GM23338 (cell line): Measurements from ENCODE around the gene ARPC2. TPM values are rescaled to one million over a fixed set of nuclear protein-coding genes. Genes with fewer than 3 reads are reported as not detected.

ENCODE experiments used
- ATAC-seq: fragments of 200-7000 bp; cut with Tn5 transposase; 3 replicates; pipeline ENCODE4 v1.9.1; 2020
- DNase-seq: peaks from one replicate; pipeline ENCODE4 v3.0.0-alpha.2; 2015; ENCODE audit warnings: low spot score
- H2AFZ ChIP-seq: fragments of 200-600 bp; sonication (generic); 2 replicates; pipeline ENCODE4 v1.8.0; 2016; ENCODE audit warnings: antibody characterized with exemption, mild to moderate bottlenecking, moderate library complexity
- H3F3A ChIP-seq: fragments of 200-600 bp; sonication (generic); replicated peaks from 2 replicates; pipeline ENCODE4 v1.8.0; 2017; ENCODE audit warnings: antibody characterized with exemption, mixed run types, low read depth
- H3K27ac ChIP-seq: fragments of 200-600 bp; sonication (generic); 2 replicates; pipeline ENCODE4 v1.6.1; 2016; ENCODE audit warnings: low read depth
- H3K27me3 ChIP-seq: fragments of 200-600 bp; sonication (generic); 2 replicates; pipeline ENCODE4 v1.8.0; 2016; ENCODE audit warnings: mild to moderate bottlenecking, mixed run types, moderate library complexity; ENCODE audit not compliant: insufficient read depth
- H3K36me3 ChIP-seq: fragments of 200-600 bp; sonication (generic); 2 replicates; pipeline ENCODE4 v1.8.0; 2016; ENCODE audit warnings: mild to moderate bottlenecking; ENCODE audit not compliant: insufficient read depth
- H3K4me1 ChIP-seq: fragments of 200-600 bp; sonication (generic); 2 replicates; pipeline ENCODE4 v1.8.0; 2016; ENCODE audit warnings: mild to moderate bottlenecking, moderate library complexity; ENCODE audit not compliant: insufficient read depth
- H3K4me2 ChIP-seq: fragments of 200-600 bp; sonication (generic); 2 replicates; pipeline ENCODE4 v1.7.1; 2017; ENCODE audit warnings: mixed run types
- H3K4me3 ChIP-seq: fragments of 200-600 bp; sonication (generic); 2 replicates; pipeline ENCODE4 v1.6.1; 2016; ENCODE audit warnings: mixed run types
- H3K79me2 ChIP-seq: fragments of 200-600 bp; sonication (generic); replicated peaks from 2 replicates; pipeline ENCODE4 v1.8.0; 2017; ENCODE audit warnings: mild to moderate bottlenecking; ENCODE audit not compliant: insufficient read depth
- H3K9me2 ChIP-seq: fragments of 200-600 bp; sonication (generic); 2 replicates; pipeline ENCODE4 v1.8.0; 2017; ENCODE audit not compliant: insufficient read depth
- H4K20me1 ChIP-seq: fragments of 200-600 bp; sonication (generic); replicated peaks from 2 replicates; pipeline ENCODE4 v1.8.0; 2017; ENCODE audit warnings: mild to moderate bottlenecking; ENCODE audit not compliant: insufficient read depth
- H3K27ac Mint-ChIP-seq: 2 replicates; pipeline ENCODE4 v1.8.0; 2020; ENCODE audit warnings: inconsistent platforms, mild to moderate bottlenecking, moderate library complexity, mixed read lengths
- H3K27me3 Mint-ChIP-seq: 3 replicates; pipeline ENCODE4 v1.8.0; 2022; ENCODE audit warnings: low read depth, mild to moderate bottlenecking, moderate library complexity, mixed read lengths, inconsistent platforms; ENCODE audit not compliant: insufficient read depth, poor library complexity
- H3K36me3 Mint-ChIP-seq: 3 replicates; pipeline ENCODE4 v1.8.0; 2021; ENCODE audit warnings: low read depth, mild to moderate bottlenecking, inconsistent platforms, moderate library complexity, mixed read lengths
- H3K4me1 Mint-ChIP-seq: 3 replicates; pipeline ENCODE4 v1.8.0; 2020; ENCODE audit warnings: mild to moderate bottlenecking, inconsistent platforms, mixed read lengths
- H3K4me3 Mint-ChIP-seq: 3 replicates; pipeline ENCODE4 v1.8.0; 2021; ENCODE audit warnings: moderate library complexity, mild to moderate bottlenecking, inconsistent platforms, mixed read lengths
- H3K9me3 Mint-ChIP-seq: 3 replicates; pipeline ENCODE4 v1.8.0; 2020; ENCODE audit warnings: moderate library complexity, mild to moderate bottlenecking, inconsistent platforms, mixed read lengths
- ETS1 ChIP-seq: IDR thresholded peaks from 2 replicates; pipeline ENCODE4 v1.6.1; 2016; ENCODE audit warnings: antibody characterized with exemption
- JUNB ChIP-seq: IDR thresholded peaks from one replicate; pipeline ENCODE4 v1.6.1; 2016; ENCODE audit warnings: antibody characterized with exemption; ENCODE audit not compliant: unreplicated experiment
- POLR2AphosphoS5 ChIP-seq: IDR thresholded peaks from 2 replicates; pipeline ENCODE4 v1.6.1; 2016; ENCODE audit warnings: antibody characterized with exemption, low read depth
- REST ChIP-seq: IDR thresholded peaks from one replicate; pipeline ENCODE4 v1.6.1; 2018; ENCODE audit warnings: antibody characterized with exemption; ENCODE audit not compliant: unreplicated experiment
- STAT1 ChIP-seq: IDR thresholded peaks from one replicate; pipeline ENCODE4 v1.6.1; 2016; ENCODE audit warnings: antibody characterized with exemption; ENCODE audit not compliant: unreplicated experiment
- ZNF114 ChIP-seq: fragments of 250-450 bp; sonication (Bioruptor Pico); IDR thresholded peaks from 2 replicates; pipeline ENCODE4 v1.5.0; 2020; ENCODE audit warnings: mild to moderate bottlenecking, moderate library complexity
- ZNF331 ChIP-seq: fragments of 250-450 bp; sonication (Bioruptor Pico); IDR thresholded peaks from 2 replicates; pipeline ENCODE4 v1.5.0; 2020; ENCODE audit warnings: low read depth, mild to moderate bottlenecking, moderate library complexity
- ZNF462 ChIP-seq: fragments of 250-450 bp; sonication (Bioruptor Pico); IDR thresholded peaks from 2 replicates; pipeline ENCODE4 v1.5.0; 2020; ENCODE audit warnings: mild to moderate bottlenecking, moderate library complexity
- polyA plus RNA-seq: library from polyadenylated mRNA; unstranded; fragments of >200 nt; fragmentation: Nextera tagmentation; extraction: Ambion mirVana; gene quantifications from 2 replicates; pipeline ENCODE4 v1.2.1, GENCODE V29; 2016
- total RNA-seq: library from RNA; depleted of rRNA; stranded (reverse); fragments of >200 nt; shearing (Covaris generic); gene quantifications from 2 replicates; pipeline ENCODE4 v1.2.3, GENCODE V29; 2014

The ARPC2 gene
- total and polyA plus RNA-seq, 2 experiments from 2014 or later: 217 to 271 TPM

DNA sequence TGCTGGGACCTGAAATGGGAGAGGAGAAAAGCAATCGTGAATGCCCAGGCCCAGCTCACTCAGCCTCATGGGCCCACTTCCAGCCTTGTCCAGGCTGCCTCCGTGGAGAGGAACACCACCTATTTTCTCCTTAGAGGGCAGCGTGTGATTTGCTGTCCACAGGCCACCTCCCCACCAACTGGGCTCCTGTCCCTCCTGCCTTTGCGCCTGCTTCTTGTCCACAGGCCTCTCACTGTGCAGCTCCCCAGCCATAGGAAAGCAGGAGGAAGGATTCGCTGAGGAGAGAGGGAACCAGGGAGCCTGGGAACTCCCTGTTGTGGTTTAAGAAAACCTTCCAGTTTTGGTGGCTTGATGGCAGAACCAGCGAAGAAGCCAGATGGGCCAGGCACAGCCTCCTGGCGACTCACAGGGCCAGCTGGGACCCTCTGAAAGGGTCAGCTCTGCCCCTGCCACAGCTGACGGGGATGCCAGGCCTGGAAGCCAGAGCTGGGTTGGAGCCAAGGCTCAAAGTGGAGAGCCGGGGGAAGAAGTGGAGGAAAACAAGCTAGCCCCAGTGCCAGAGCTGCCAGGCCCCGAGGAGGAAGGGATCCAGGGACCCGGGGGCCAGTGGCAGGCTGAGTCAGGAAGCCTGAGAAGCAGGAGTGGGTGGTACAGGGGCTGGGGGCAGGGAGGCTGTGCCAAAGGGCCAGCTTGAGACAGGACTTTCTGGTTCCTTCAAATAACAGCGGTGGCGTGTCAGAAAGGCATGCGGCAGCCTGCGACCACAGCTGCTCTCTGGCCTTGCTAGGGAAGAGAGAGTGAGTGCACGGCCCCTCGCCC lies 65.4 kb downstream of the ARPC2 start (continued):
- TF ChIP-seq ZNF462 (CRISPR knock-in tag) (no peak), ETS1 (no peak), POLR2AphosphoS5 (no peak)

DNA sequence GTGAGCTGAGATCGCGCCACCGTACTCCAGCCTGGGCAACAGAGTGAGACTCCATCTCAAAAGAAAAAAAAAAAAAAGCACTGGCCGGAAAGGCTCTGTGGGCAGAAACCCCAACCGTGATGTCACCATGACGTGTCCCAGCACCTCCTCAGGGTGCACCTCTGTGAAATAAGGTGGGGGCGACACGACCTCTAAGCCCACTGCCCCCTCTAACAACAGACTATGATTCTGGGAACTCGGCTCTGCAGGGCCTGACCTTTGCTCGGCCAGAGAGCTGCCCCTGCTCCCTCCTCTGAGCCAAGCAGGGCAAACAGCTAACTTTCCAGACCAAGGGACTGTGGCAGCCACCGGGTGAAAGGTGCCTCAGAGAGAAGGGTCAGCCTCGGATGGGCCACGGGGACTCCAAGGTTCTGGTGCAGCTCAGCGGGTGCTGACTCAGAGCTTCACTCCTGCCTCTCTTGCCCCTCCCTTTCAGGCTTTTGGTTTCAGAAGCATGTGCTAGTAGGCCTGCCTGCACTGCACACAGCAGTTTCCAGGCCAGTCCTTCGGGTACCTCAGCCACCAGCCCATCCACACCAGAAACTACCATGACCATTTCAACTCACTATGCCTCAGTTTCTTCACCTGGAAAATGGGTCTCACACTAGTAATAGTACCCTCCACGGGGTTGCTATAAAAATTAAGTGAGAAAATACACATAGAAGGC lies 67.3 kb downstream of the ARPC2 start:
- H3K27me3 ChIP-seq: no peaks in the 10 kb centered on the region
- no peak overlapping the region for H2AFZ ChIP-seq
- H3K36me3 Mint-ChIP-seq: peaks cover 2% of the 10 kb centered on the region; the same call in 1 of the 3 replicates
- H3K4me3 ChIP-seq: no peak overlapping the region
- no peak overlapping the region for H3K4me2 ChIP-seq
- no peaks in the 10 kb centered on the region; the same call in 1 of the 2 replicates for H3K36me3 ChIP-seq
- H4K20me1 ChIP-seq: no peaks in the 10 kb centered on the region
- H3K27ac ChIP-seq: no peak overlapping the region
- H3K4me3 Mint-ChIP-seq: no peak overlapping the region
- no peaks in the 10 kb centered on the region for H3K9me2 ChIP-seq
- H3F3A ChIP-seq: no peaks in the 10 kb centered on the region
- peaks cover 10% of the 10 kb centered on the region for H3K4me1 ChIP-seq
- H3K27me3 Mint-ChIP-seq: peaks cover 12% of the 10 kb centered on the region
- no peaks in the 10 kb centered on the region for H3K9me3 Mint-ChIP-seq
- peaks cover 15% of the 10 kb centered on the region; the same call in 2 of the 3 replicates for H3K4me1 Mint-ChIP-seq
- DNase-seq: no peak
- ATAC-seq: no peak
- no peak overlapping the region for H3K27ac Mint-ChIP-seq
- H3K79me2 ChIP-seq: no peaks in the 10 kb centered on the region
- TF ChIP-seq REST (no peak), ZNF331 (no peak), ETS1 (no peak), ZNF114 (no peak), STAT1 (no peak), JUNB (no peak), POLR2AphosphoS5 (no peak)
